Vagina (tissue), 2 donors: ENCODE results near the gene LANCL2. TPM values are rescaled to one million over a fixed set of nuclear protein-coding genes. Genes with fewer than 3 reads are reported as not detected.

ENCODE experiments used
- DNase-seq, 2 donors: peaks; one replicate each; pipeline ENCODE4 v3.0.0-alpha.2; 2017; ENCODE audit errors: extremely low spot score in 2 of 2
- H3K27ac ChIP-seq: fragments of 200-600 bp; sonication (generic); one replicate; pipeline ENCODE4 v1.5.1; 2019
- H3K27me3 ChIP-seq: fragments of 200-600 bp; sonication (generic); one replicate; pipeline ENCODE4 v1.5.1; 2019
- H3K36me3 ChIP-seq, 2 donors: fragments of 200-600 bp; sonication (generic); one replicate each; pipeline ENCODE4 v1.5.1; 2017 to 2019
- H3K4me1 ChIP-seq: fragments of 200-600 bp; sonication (generic); one replicate; pipeline ENCODE4 v1.5.1; 2019
- H3K4me3 ChIP-seq, 2 donors: fragments of 200-600 bp; sonication (generic); 1 replicate in 1 of 2; 2 replicates in 1 of 2; pipeline ENCODE4 v1.5.1; 2016 to 2019
- H3K9me3 ChIP-seq: fragments of 200-600 bp; sonication (generic); one replicate; pipeline ENCODE4 v1.5.1; 2019
- CTCF ChIP-seq, 3 experiments: fragments of 450-650 bp in 2 of 3; fragments of 200-600 bp in 1 of 3; sonication (generic) in 1 of 3; IDR thresholded peaks; one replicate each; pipeline ENCODE4 v1.5.1; 2017 to 2019; ENCODE audit warnings: antibody characterized with exemption in 3 of 3, mild to moderate bottlenecking in 2 of 3, moderate library complexity in 2 of 3
- POLR2A ChIP-seq, 2 donors: fragments of 450-650 bp; IDR thresholded peaks; one replicate each; pipeline ENCODE4 v1.6.1; 2017; ENCODE audit warnings: antibody characterized with exemption in 2 of 2, mild to moderate bottlenecking in 2 of 2, moderate library complexity in 2 of 2
- POLR2AphosphoS5 ChIP-seq, 2 donors: sonication (generic); formaldehyde crosslinking; IDR thresholded peaks; one replicate each; pipeline ENCODE4 v1.9.0; 2017; ENCODE audit warnings: antibody characterized with exemption in 2 of 2, mild to moderate bottlenecking in 2 of 2, low read depth in 1 of 2; ENCODE audit not compliant: insufficient read depth in 1 of 2
- intact Hi-C: fragments of 100-400 bp; cut with DNase I; formaldehyde crosslinking; loops from one replicate; pipeline ENCODE4 v1.15.1; 2023
- total RNA-seq: library from RNA; depleted of rRNA; stranded (reverse); fragments of >200 nt; gene quantifications from one replicate; pipeline ENCODE4 v1.2.3, GENCODE V29; 2016

LANCL2 gene
- total RNA-seq, 1 donor from 2014 or later = 7.6 TPM

- DNase-seq = peak; percentile 52 to 85
- intact Hi-C loops = no loop called here
- H3K4me1 ChIP-seq = no peaks in the 10 kb centered on the region
Observed at GRCh38 chr7:55481155-55481554, 116.0 kb downstream of the LANCL2 start.

GRCh38 chr7:55483046-55483445, 117.9 kb downstream of the LANCL2 start:
- no peak overlapping the region for H3K4me3 ChIP-seq
- TF ChIP-seq POLR2AphosphoS5 (IDR thresholded peaks at IDR 0.05; ENCODE audit: insufficient read depth in 1 of 2, low read depth in 1 of 2) (no peak), POLR2A (IDR thresholded peaks at IDR 0.05) (no peak), CTCF (IDR thresholded peaks at IDR 0.05) (no peak)
- H3K4me1 ChIP-seq = no peaks in the 10 kb centered on the region
- no peak overlapping the region for H3K27ac ChIP-seq
- H3K36me3 ChIP-seq = no peaks in the 10 kb centered on the region
- no peaks in the 10 kb centered on the region for H3K27me3 ChIP-seq
- DNase-seq = peak in 1 of 2 donors; percentile 54
- H3K9me3 ChIP-seq = no peaks in the 10 kb centered on the region
- intact Hi-C loops = no loop called here

More at GRCh38 chr7:55481155-55481554, 116.0 kb downstream of the LANCL2 start:
- Histone ChIP-seq H3K27ac (no peak overlapping the region), H3K36me3 (no peaks in the 10 kb centered on the region), H3K4me3 (no peak overlapping the region), H3K9me3 (no peaks in the 10 kb centered on the region), H3K27me3 (no peaks in the 10 kb centered on the region)
- TF ChIP-seq CTCF (IDR thresholded peaks at IDR 0.05) = no peak
- TF ChIP-seq POLR2A (IDR thresholded peaks at IDR 0.05) = no peak
- no peak for TF ChIP-seq POLR2AphosphoS5 (IDR thresholded peaks at IDR 0.05; ENCODE audit: insufficient read depth in 1 of 2, low read depth in 1 of 2)

Other genes with a start within 250 kb of the LANCL2 start
- gene VOPP1, start 207.2 kb downstream of the LANCL2 start, total RNA-seq = 26.3 TPM